SK-N-DZ (cell line): Measurements from ENCODE around the gene PRPF8.

ENCODE experiments used
- DNase-seq: peaks from one replicate; pipeline ENCODE4 v3.0.0-alpha.2; 2015; ENCODE audit warnings: low spot score

PRPF8 gene

DNA sequence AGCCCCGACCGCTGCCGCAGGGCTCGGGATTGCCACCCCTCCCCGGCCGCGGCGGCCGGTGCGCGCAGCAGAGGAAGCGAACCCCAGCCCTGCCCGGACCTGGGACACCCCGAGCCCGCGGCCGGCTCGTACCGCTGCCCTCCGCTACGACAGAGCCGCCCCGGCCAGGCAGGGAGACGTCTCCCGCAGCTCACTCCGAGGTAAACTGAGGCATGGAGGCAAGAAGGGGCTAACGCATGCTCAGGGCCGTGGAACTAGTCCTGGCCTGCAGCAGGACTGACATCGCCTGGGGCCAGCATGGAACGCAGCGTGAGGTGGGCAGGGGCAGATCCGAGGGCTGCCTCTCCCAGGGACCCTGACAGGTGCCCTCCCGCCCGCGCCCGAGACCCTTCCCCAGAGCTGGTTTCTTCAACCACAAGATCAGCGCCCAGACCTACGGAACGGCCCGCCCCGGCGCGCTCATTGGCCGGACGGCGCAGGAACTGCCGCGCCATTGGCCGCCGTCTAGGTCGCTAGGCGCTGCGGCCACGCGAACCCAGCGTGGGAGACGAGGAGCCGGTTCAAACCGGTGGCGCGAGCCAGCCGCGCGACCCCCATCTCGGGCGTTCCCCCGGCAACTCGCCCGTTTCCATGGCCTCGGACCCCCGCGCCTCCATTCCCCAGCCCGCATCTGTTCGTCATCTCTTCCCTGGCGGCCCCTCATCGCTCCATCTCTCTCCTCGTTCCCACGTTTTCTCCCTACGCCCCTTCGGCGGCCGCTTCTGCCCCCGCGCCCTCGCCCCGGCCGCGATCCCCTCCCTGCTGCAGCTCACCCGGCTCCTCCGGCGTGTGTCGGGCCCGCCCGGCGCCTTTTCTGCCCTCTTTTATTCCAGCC is 56.4 kb downstream of the PRPF8 start, which contains the start of gene SLC43A2:
Gene SLC43A2 (minus strand): TSS at position 853 of the 874 bp plus-strand sequence. CDS start 960 bp downstream, outside the sequence.
- peak; percentile 94 for DNase-seq

DNA sequence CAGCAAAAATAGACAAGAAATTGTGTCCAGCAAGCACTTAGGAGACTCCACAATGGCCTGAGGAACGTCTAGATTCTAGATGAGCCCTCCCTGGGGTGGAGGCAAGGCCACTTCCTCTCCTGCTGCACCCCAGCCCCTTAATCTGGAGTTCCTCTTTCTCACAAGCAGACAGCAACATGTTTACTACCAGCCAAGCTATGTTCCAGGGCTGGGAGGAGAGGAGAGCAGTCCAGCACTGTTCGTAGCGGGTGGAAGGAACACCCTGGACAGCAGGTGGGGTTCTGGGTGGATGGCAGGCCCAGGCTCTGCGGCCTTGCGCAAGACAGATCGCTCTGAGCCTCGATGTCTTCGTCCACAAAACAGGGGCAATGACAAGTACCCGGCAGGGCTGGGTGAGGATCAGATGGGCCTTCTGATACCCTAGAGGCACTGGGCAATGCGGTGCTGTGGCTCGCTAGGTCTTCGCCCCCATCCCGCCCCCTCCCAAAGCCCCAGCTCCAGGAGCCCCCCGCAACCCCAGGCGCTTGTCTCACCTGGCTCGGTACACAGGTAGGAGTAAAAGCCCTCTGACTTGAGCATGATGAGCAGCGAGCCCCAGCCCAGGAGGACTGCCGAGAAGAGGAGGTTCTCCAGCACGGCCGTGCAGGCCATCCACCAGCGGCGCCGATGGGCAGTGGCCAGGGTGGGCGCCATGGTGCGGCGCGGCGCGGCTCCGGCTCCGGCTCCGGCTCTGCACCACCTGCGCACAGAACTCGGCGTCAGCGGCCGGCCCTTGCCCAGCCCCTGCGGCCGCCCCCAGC is 57.3 kb downstream of the PRPF8 start:
- DNase-seq, result peak; percentile 45

DNA sequence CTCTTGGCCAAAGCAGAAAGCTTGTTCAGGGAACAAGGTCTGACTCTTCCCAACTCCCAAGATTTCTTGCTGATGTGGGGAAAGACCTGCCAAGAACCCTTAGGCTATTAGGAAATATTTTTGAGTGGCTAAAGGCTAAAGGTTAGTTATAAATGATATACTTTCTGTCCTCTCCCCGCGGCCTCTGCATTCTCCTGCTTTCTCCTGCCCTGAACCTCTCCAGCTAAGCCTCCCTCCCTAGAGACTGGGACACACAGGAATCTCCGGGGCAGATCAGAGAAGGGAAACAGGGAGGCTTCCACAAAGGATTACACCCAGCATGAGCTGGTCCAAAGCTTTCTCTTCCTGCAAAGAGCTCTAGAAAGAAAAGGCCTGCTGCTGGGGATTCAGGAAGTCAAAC is 58.3 kb downstream of the PRPF8 start:
- no peak for DNase-seq

DNA sequence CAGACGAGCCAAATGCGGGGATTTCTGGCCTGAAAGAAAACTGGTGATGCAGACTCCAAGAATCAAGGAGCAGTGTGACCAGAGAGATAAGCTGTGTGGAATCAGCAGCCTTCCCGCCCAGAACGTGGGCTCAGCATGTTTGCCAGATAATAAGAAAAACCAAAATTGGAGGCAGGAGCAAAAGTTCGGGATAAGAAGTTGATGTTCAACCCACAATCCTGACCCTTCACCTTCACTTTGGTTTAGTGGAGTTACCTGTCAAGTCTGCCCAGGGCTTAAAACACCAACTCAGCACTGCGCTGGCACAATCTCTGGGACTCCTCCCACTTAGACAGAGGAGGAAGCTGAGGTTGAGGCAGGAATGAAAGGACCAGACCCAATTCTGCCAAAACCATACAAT is 59.1 kb downstream of the PRPF8 start:
- no peak for DNase-seq

- no peak for DNase-seq
These were observed 59.6 kb downstream of the PRPF8 start for GRCh38 chr17:1625053-1625452.

DNA sequence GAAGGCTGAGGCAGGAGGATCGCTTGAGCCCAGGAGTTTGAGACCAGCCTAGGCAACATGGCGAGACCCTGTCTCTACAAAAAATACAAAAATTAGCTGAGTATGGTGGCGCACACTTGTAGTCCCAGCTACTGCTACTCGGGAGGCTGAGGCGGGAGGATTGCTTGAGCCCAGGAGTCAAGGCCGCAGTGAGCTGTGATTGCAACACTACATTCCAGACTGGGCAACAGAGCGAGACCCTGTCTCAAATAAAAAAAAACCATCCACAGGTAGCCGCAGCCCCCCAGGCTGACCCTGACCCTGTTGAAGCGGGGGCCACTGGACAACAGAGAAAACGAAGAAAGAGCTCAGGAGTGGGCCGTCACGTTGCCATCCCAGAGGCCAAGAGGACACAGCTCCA is 60.0 kb downstream of the PRPF8 start:
- DNase-seq, result no peak

DNA sequence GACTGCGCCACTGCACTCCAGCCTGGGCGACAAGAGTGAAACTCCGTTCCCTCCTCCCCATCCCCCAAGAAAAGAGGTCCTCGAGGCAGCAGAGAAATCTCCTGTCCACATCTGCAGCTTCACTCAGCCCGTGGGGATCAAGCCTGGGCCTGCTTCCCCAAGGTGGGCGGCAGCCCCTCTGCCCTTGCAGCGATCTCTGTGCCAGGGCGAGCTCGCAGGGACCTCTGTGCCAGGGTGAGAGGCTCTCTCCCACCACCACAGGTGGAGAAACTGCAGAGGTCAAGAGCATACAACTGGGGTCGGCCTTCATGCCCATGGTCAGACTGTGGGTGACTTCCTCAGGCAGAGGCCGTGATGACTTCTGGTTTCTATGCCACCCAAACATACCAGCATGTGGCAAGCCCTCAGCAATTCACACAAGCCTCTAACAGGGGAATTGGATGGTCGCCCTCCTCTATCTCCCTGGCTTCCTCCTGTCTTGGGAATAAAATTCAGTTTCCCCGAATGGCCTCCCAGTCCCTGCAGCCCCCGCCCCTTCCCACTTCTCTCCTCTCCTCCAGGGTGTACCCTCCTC is 61.5 kb downstream of the PRPF8 start:
- DNase-seq, result no peak

DNA sequence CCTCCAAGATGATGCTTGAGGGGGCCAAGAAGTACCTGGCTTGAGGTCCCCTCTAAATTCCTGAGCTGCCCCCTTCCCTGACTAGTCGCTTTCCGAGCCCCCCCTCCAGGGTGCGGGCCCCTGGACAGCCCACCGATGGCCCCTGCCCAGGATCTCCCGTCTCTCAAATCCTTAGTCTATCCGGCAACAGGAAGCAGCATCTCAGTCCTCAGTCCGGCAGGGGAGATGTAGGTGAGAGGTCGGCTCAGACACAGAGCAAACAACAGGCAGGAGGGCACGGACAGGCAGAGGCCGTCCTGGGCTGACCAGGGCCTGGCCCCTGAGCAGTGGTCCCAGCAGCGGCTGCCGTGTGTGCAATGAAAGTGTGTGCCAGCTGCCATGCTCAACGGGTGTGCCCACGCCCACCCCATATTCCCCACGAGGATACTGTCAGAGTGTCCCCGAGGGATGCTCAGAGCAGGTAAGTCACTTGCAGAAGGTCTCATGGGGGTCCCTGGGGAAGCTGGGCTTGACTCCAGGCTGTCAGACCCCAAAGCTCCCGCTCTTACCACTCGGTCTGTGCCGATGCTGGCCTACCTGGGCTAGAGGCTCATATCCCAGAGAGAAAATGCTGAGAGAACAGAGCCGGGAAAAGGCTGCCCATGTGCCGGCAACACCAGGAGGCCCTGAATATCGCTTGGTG is 63.3 kb downstream of the PRPF8 start:
- no peak for DNase-seq

- DNase-seq, result no peak
These were observed 64.2 kb downstream of the PRPF8 start for GRCh38 chr17:1620486-1620885.

DNA sequence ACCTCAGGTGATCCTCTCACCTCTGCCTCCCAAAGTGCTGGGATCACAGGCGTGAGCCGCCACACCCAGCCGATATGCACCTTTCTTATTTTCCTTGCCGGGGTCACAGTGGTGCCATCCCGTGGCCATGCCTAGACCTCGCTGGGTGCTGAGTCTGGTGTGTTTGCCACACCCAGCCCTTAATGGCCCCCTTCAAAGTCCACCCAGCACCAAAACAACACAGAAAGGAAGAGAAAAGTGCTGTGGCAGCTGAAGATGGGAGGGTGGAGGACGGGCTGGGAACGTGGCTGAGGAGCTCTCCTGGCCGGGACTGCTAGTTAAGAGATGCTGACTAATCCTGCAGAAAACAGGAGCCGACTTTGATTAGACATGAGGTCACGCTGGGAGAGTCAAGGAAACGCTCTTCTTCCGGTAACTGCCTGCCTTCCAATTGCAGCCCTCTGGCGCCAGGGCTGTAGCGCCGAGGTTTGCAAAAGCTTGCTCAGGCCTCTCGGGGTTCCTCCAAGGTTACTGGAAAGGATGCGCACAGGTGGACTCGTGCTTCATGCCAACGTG is 67.0 kb downstream of the PRPF8 start:
- DNase-seq, result no peak

GRCh38 chr17:1616101-1616500 is 68.6 kb downstream of the PRPF8 start:
- DNase-seq, result no peak

DNA sequence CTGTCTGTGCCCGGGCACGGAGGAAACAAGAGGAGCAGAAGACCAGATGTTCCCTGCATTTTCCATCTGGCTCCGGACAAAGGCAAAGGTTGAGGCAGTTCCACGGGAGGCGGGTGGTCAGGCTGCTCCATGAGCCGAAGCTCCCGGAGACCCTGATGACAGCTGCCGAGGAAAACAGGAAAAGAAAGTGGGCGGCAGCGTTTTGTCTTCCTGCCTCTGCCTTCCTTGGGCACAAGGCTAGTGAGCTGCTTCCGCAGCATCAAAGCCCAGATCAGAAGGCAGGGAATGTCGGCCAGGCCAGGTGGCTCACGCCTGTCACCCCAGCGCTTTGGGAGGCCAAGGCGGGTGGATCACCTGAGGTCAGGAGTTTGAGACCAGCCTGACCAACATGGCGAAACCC is 72.3 kb downstream of the PRPF8 start:
- no peak for DNase-seq

DNA sequence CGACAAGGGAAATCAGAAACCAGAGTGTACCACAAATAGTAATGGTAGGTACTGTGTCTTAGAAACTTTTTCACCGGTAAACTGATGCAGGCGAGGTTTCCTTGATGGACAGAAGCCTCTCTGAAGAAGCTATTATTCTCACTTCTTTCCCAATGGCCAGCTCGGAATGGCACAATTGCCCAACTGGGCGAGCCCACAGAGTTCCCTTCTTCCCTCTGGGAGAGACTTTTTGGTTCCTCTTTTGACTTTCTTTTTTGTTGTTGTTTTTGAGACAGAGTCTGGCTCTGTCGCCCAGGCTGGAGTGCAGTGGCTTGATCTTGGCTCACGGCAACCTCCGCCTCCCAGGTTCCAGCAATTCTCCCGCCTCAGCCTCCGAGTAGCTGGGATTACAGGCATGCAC is 73.0 kb downstream of the PRPF8 start:
- DNase-seq, result no peak

DNA sequence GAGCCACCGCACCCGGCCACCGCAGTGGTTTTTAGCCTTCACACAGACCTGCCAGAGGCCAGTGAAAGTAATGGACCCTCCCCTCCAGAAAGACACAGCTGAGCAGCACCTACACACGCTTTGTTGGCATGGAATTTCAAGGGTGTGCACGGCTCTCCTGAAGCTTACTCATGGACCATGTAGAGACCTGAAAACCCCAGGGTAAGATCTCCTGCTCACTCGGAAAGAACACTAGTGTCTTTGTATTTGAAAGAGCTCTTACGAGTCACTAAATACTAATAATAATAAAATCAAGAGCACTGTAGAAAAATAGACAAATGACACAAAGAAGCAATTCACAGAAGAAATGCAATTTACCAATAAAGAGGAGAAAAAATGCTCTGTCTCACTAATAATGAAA is 76.0 kb downstream of the PRPF8 start:
- DNase-seq, result no peak

GRCh38 chr17:1607971-1608320 is 76.7 kb downstream of the PRPF8 start:
- no peak for DNase-seq

- no peak for DNase-seq
These were observed 78.2 kb downstream of the PRPF8 start for GRCh38 chr17:1606352-1606985.

GRCh38 chr17:1605681-1606351 is 78.9 kb downstream of the PRPF8 start:
- no peak for DNase-seq

DNA sequence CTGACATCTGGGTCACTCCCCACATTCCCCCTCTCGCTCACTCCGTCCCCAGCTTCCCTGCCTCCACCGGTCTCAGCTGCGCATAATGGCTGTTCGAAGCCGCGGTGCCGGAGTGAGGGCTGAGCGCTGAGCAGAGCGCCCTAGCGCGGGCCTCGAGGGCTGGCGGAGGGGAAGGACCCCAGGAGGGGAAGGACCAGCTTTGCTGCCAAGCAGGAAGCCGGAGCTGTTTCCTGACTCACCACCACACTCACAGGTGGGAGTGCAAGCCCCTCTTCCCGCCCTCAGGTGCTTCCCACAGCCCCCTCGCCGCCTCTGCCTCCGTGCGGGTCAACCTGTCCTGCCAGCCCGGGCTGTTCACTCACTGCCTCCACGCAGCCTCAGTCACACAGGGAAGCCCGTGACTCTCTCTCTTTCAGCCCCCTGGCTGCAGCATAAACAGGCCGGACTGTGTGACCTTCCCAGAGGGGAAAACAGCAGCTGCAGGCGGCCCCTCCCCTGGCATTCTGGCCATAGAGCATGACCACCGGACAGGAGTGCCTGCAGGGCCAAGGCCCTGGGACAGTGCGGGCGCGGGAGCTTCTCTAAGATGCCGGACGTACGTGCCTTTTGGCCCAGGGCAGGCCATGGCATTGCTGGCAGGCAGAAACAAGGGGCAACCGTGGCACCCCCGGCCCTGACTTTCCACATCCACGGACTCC is 79.7 kb downstream of the PRPF8 start:
- DNase-seq, result no peak

DNA sequence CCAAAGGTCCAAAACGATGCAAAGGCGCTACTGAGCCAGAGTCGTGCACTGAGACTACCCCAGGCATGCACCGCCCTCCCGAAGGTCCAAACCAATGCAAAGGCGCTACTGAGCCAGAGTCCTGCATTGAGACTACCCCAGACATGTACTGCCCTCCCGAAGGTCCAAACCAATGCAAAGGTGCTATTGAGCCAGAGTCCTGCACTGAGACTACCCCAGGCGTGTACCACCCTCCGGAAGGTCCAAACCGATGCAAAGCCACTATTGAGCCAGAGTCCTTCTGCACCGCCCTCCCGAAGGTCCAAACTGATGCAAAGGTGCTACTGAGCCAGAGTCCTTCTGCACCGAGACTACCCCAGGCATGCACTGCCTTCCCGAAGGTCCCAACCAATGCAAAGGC is 83.1 kb downstream of the PRPF8 start:
- no peak for DNase-seq
